SK-N-SH (cell line): ENCODE data around the gene FBXL12.

Experiments
- FOSL2 ChIP-seq: IDR thresholded peaks from 2 replicates; pipeline ENCODE4 v1.4.0; 2012; ENCODE audit warnings: low read depth, mild to moderate bottlenecking, moderate library complexity, borderline replicate concordance
- YY1 ChIP-seq: IDR thresholded peaks from 2 replicates; pipeline ENCODE4 v1.4.0; 2012; ENCODE audit warnings: low read depth, mild to moderate bottlenecking
- TF ChIP-seq, protein P1 (sequence below): fragments of 200-600 bp; sonication (generic); IDR thresholded peaks from 2 replicates; pipeline ENCODE4 v1.6.1; 2017; ENCODE audit warnings: antibody characterized with exemption, mild to moderate bottlenecking, moderate library complexity

- TF ChIP-seq, protein P1, sequence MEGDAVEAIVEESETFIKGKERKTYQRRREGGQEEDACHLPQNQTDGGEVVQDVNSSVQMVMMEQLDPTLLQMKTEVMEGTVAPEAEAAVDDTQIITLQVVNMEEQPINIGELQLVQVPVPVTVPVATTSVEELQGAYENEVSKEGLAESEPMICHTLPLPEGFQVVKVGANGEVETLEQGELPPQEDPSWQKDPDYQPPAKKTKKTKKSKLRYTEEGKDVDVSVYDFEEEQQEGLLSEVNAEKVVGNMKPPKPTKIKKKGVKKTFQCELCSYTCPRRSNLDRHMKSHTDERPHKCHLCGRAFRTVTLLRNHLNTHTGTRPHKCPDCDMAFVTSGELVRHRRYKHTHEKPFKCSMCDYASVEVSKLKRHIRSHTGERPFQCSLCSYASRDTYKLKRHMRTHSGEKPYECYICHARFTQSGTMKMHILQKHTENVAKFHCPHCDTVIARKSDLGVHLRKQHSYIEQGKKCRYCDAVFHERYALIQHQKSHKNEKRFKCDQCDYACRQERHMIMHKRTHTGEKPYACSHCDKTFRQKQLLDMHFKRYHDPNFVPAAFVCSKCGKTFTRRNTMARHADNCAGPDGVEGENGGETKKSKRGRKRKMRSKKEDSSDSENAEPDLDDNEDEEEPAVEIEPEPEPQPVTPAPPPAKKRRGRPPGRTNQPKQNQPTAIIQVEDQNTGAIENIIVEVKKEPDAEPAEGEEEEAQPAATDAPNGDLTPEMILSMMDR, result peak; percentile 52
- TF ChIP-seq YY1, result no peak
- no peak for TF ChIP-seq FOSL2
These were observed 29.2 kb upstream of the FBXL12 start for GRCh38 chr19:9848060-9848459.
